HAP-1 (cell line): ENCODE results near the gene AXDND1.

Experiments used
- DNase-seq, 2 experiments: peaks; one replicate each; pipeline ENCODE4 v3.0.0-alpha.2; 2016 to 2020; ENCODE audit warnings: low spot score in 2 of 2
- H3K27me3 ChIP-seq: fragments of 250-450 bp; sonication (Bioruptor Pico); 2 replicates; pipeline ENCODE4 v1.5.1; 2020; ENCODE audit warnings: low read depth, mild to moderate bottlenecking, moderate library complexity
- H3K36me3 ChIP-seq: fragments of 250-450 bp; sonication (Bioruptor Pico); replicated peaks from 2 replicates; pipeline ENCODE4 v1.5.1; 2020; ENCODE audit warnings: mild to moderate bottlenecking
- H3K4me1 ChIP-seq: fragments of 250-450 bp; sonication (Bioruptor Pico); 2 replicates; pipeline ENCODE4 v1.5.1; 2020; ENCODE audit warnings: mild to moderate bottlenecking
- H3K4me3 ChIP-seq: fragments of 250-450 bp; sonication (Bioruptor Pico); 2 replicates; pipeline ENCODE4 v1.5.1; 2020; ENCODE audit warnings: mild to moderate bottlenecking, moderate library complexity
- H3K9me3 ChIP-seq: fragments of 250-450 bp; sonication (Bioruptor Pico); 2 replicates; pipeline ENCODE4 v1.5.1; 2020; ENCODE audit warnings: mild to moderate bottlenecking, moderate library complexity
- in situ Hi-C: fragments of 300-500 bp; cut with MboI; formaldehyde crosslinking; loops from 3 replicates; pipeline ENCODE4 v1.14.3; 2020; ENCODE audit warnings: low sequenced_read_pairs, inconsistent platforms, mixed read lengths

Gene AXDND1

DNA sequence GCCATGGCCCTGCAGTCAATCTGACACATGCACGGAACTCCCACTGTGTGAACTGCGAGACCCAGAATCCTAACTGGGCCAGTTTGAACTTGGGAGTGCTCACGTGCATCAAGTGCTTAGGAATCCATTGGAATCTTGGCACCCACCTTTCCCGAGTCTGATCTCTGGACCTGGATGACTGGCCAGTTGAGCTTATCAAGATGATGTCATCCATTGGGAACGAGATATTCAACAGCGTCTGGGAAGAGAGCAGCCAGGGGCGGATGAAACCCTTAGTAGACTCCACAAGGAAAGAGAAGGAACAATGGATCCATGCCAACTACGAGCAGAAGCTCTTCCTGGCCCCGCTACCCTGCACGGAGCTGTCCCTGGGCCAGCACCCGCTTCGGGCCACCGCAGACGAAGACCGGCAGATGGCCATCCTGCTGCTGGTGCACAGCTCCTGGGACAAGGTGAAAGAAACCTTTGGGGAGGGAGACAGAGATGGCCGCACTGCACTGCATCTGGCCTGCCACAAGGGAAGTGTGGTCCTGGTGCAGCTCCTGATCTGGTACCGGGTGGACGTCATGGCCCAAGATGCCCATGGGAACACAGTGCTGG, 222.8 kb downstream of the AXDND1 start:
- H3K27me3 ChIP-seq = no peaks in the 10 kb centered on the region
- H3K36me3 ChIP-seq = no peaks in the 10 kb centered on the region
- in situ Hi-C loops = no loop called here
- DNase-seq = no peak
- H3K4me3 ChIP-seq = no peak overlapping the region
- H3K9me3 ChIP-seq = no peaks in the 10 kb centered on the region
- H3K4me1 ChIP-seq = no peaks in the 10 kb centered on the region

DNA sequence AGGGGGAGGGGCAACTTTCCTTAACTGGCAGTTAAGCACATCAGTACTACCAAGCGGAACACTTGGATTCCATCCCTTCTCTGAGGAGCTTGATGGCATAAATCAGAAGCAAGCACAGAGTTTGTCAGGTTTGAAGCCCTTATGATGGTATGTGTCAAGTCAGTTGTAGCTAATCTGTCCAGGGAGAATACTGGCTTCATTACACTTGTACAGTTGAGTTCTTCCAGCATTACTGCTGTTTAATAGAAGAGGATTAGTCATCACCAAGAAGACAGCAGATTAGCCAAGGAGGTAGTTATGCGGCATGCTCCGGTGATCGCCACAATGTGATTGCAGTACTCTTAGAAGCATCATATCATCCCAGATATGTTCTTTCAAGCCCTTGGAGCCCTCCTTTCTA, 223.7 kb downstream of the AXDND1 start:
- no peak overlapping the region for H3K4me3 ChIP-seq
- H3K27me3 ChIP-seq = no peaks in the 10 kb centered on the region
- no peaks in the 10 kb centered on the region for H3K36me3 ChIP-seq
- no peaks in the 10 kb centered on the region for H3K4me1 ChIP-seq
- no peak for DNase-seq
- in situ Hi-C loops = no loop called here
- no peaks in the 10 kb centered on the region for H3K9me3 ChIP-seq

DNA sequence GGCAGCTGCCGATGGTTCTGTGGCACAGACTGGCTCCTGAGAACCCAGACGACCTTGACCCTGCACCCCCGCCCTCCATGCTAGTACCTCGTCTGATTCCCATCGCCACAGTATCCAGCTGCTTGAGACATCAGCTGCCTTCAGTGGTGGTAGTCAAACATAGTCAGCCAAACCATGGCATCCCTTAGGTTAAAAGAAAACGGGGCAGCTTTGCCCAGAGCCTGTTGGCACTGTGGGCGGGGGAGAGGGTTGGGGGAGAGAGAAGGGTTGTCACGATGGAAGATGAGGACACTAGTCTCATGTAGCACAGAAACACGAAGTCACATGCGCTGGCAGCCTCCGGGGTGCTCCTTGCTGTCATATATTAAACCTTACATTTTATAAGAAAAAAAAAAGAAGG, 224.9 kb downstream of the AXDND1 start:
- Histone ChIP-seq H3K36me3 (no peaks in the 10 kb centered on the region), H3K27me3 (0 out of 2 replicates have a peak, but pooled peaks cover under 1% of the 10 kb centered on the region), H3K9me3 (no peaks in the 10 kb centered on the region), H3K4me1 (no peaks in the 10 kb centered on the region), H3K4me3 (no peak overlapping the region)
- DNase-seq = no peak
- in situ Hi-C loops = no loop called here

DNA sequence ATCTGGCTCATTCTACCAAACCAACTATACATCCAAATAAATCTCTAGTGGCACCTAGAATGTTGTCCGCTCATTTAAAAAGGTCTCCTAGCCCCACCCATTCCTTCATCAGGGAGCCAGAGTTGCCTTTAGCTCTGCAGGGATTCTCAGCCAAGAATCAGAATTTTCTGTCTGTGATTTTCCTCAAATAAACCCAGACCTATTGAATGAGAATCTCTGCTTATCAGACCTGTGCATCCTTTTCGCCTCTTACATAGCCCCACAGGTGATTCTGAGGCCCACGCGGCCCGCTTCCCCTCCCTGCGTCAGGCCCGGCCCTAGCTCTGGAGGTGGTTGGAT, 225.5 kb downstream of the AXDND1 start:
- in situ Hi-C loops = no loop called here
- H3K9me3 ChIP-seq = no peaks in the 10 kb centered on the region
- H3K4me3 ChIP-seq = no peak overlapping the region
- no peaks in the 10 kb centered on the region for H3K36me3 ChIP-seq
- no peak for DNase-seq
- H3K27me3 ChIP-seq = 0 out of 2 replicates have a peak, but pooled peaks cover 2% of the 10 kb centered on the region
- H3K4me1 ChIP-seq = no peaks in the 10 kb centered on the region

DNA sequence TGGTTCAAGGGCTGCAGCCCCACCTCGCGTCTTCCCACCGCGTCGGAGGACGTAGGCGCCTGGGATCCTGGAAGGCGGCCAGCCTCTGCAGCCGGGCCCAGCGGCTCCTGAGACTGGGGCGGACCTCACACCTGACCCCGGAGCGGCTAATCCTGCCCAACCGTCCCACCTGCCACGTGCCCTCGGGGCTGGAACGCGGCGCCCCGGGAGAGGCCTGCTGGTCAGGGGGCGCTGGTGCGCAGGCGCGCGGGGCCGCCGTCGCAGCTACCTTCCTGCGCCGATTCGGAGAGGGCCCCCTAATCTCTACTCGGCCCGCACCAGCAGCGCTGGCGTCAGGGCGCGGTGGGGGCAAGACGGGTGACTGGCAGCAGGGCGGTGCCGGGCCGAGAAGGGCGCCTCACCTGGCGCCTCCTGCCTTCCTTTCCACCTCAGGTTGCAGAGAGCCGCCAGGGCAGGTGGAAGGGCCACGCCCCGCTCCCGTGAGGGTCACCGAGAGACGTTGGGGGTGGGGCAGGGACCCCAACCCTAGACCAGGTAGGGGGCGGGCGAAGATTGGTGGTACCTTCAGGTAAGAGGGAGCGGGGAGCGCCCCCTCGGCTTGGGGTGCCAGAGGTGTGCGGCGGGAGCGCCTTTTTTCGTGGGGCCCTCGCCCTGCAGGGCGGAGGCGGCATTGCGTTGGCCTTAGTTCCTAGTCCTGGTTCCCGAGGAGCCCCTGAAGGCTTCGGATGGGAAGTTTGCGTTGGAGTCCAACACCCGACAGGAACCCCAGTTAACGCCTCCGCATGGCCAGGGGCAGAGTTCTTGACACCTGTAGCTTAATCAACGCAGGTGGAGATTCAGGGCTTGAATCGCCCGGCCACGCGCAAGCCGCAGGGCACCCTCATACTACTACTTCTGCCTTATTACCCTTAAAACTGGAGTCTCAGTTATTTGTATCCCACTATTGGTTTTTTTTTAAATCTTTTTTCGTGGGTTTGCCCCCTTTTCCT, 226.1 kb downstream of the AXDND1 start, which contains the start of gene TDRD5:
Gene TDRD5, plus strand, starts transcription at position 241 of the 989 bp plus-strand sequence. CDS start 784 bp downstream, outside the sequence.
- H3K27me3 ChIP-seq = 0 out of 2 replicates have a peak, but pooled peaks cover 2% of the 10 kb centered on the region
- no peak for DNase-seq
- no peaks in the 10 kb centered on the region for H3K36me3 ChIP-seq
- H3K4me1 ChIP-seq = no peaks in the 10 kb centered on the region
- H3K4me3 ChIP-seq = no peak within 1 kb of the TSS
- in situ Hi-C loops = no loop called here
- no peaks in the 10 kb centered on the region for H3K9me3 ChIP-seq

GRCh38 chr1:179598631-179599030, 232.9 kb downstream of the AXDND1 start:
- Histone ChIP-seq H3K9me3 (no peaks in the 10 kb centered on the region), H3K36me3 (no peaks in the 10 kb centered on the region), H3K27me3 (0 out of 2 replicates have a peak, but pooled peaks cover 2% of the 10 kb centered on the region), H3K4me3 (no peak overlapping the region), H3K4me1 (no peaks in the 10 kb centered on the region)
- DNase-seq = no peak
- in situ Hi-C loops = no loop called here

GRCh38 chr1:179599623-179600249, 234.0 kb downstream of the AXDND1 start:
- H3K36me3 ChIP-seq = no peaks in the 10 kb centered on the region
- H3K9me3 ChIP-seq = no peaks in the 10 kb centered on the region
- no peaks in the 10 kb centered on the region for H3K4me1 ChIP-seq
- H3K27me3 ChIP-seq = peaks cover 2% of the 10 kb centered on the region; the same call in 1 of the 2 replicates
- in situ Hi-C loops = no loop called here
- peak; percentile 29 to 55 for DNase-seq
- H3K4me3 ChIP-seq = no peak overlapping the region

- no peak for DNase-seq
- Histone ChIP-seq H3K4me1 (no peaks in the 10 kb centered on the region), H3K27me3 (no peaks in the 10 kb centered on the region; the same call in 1 of the 2 replicates), H3K4me3 (no peak overlapping the region), H3K9me3 (no peaks in the 10 kb centered on the region), H3K36me3 (no peaks in the 10 kb centered on the region)
- in situ Hi-C loops = no loop called here
These were observed 235.3 kb downstream of the AXDND1 start for GRCh38 chr1:179601093-179601492.
